Fibroblast of mammary gland (primary cell): Measurements from ENCODE around the gene TULP4.
"Not testable (repeated sequence)": the region's sequence is repeated elsewhere in the genome, so short reads cannot be mapped to it uniquely, and the experiment has no call there.

Source experiments
- DNase-seq: peaks from one replicate; pipeline ENCODE4 v3.0.0-alpha.2; 2010; ENCODE audit warnings: low read depth
- H3K4me3 ChIP-seq: 2 replicates; pipeline ENCODE4 v1.5.1; 2011; ENCODE audit warnings: low read depth, mild to moderate bottlenecking, low read length, moderate library complexity; ENCODE audit not compliant: control insufficient read depth
- CTCF ChIP-seq: conservative IDR thresholded peaks from 2 replicates; pipeline ENCODE4 v1.5.1; 2011; ENCODE audit warnings: low read depth, low read length, inconsistent platforms; ENCODE audit not compliant: control insufficient read depth, insufficient read depth

The TULP4 gene

GRCh38 chr6:158333094-158333493, 20.8 kb downstream of the TULP4 start:
- H3K4me3 ChIP-seq, result no peak overlapping the region
- TF ChIP-seq CTCF, result no peak
- DNase-seq, result no peak

- no peak for TF ChIP-seq CTCF
Observed at GRCh38 chr6:158334534-158334933, 22.3 kb downstream of the TULP4 start.

GRCh38 chr6:158337332-158337731, 25.1 kb downstream of the TULP4 start:
- no peak for DNase-seq
- TF ChIP-seq CTCF, result no peak

More at GRCh38 chr6:158334534-158334933, 22.3 kb downstream of the TULP4 start:
- H3K4me3 ChIP-seq, result no peak overlapping the region
- no peak for DNase-seq

GRCh38 chr6:158338311-158339112, 26.2 kb downstream of the TULP4 start:
- TF ChIP-seq CTCF, result no peak
- no peak for DNase-seq

More at GRCh38 chr6:158337332-158337731, 25.1 kb downstream of the TULP4 start:
- H3K4me3 ChIP-seq, result no peak overlapping the region

GRCh38 chr6:158339197-158339596, 26.9 kb downstream of the TULP4 start:
- not testable (repeated sequence) for H3K4me3 ChIP-seq, DNase-seq

More at GRCh38 chr6:158338311-158339112, 26.2 kb downstream of the TULP4 start:
- no peak overlapping the region for H3K4me3 ChIP-seq

GRCh38 chr6:158340252-158340651, 28.0 kb downstream of the TULP4 start:
- H3K4me3 ChIP-seq, result no peak overlapping the region
- TF ChIP-seq CTCF, result no peak
- no peak for DNase-seq

GRCh38 chr6:158344534-158344933, 32.3 kb downstream of the TULP4 start:
- no peak for TF ChIP-seq CTCF
- DNase-seq, result no peak
- H3K4me3 ChIP-seq, result no peak overlapping the region

- H3K4me3 ChIP-seq, DNase-seq: not testable (repeated sequence)
Observed at GRCh38 chr6:158345444-158345843, 33.2 kb downstream of the TULP4 start.
